ENCODE data around the gene LDAH. TPM values are rescaled to one million over a fixed set of nuclear protein-coding genes. Genes with fewer than 3 reads are reported as not detected.

The LDAH gene
- total RNA-seq, 2 experiments from 2014 or later = 26.2 to 29.3 TPM

GRCh38 chr2:20663196-20664070 lies 159.5 kb downstream of the LDAH start:
- Mint-ChIP-seq H3K9me3 (no peaks in the 10 kb centered on the region), H3K27ac (no peak overlapping the region), H3K27me3 (peaks cover 60% of the 10 kb centered on the region), H3K4me3 (no peak overlapping the region), H3K4me1 (ENCODE audit: low read depth) (peaks cover 11% of the 10 kb centered on the region), H3K36me3 (ENCODE audit: low read depth) (no peaks in the 10 kb centered on the region)
- TF ChIP-seq CTCF (IDR thresholded peaks at IDR 0.05) = no peak
- ATAC-seq (no peak), DNase-seq (no peak)
- intact Hi-C loops (cut with micrococcal nuclease) = no loop called here
- POLR2A ChIA-PET = no interaction called here
- CTCF ChIA-PET = interaction anchor here (0.7 to 6.6 kb wide), 4 partner anchors 12 to 306 kb away, joined by 3 to 186 read pairs (median 56); no protein-coding TSS in a partner anchor

DNA sequence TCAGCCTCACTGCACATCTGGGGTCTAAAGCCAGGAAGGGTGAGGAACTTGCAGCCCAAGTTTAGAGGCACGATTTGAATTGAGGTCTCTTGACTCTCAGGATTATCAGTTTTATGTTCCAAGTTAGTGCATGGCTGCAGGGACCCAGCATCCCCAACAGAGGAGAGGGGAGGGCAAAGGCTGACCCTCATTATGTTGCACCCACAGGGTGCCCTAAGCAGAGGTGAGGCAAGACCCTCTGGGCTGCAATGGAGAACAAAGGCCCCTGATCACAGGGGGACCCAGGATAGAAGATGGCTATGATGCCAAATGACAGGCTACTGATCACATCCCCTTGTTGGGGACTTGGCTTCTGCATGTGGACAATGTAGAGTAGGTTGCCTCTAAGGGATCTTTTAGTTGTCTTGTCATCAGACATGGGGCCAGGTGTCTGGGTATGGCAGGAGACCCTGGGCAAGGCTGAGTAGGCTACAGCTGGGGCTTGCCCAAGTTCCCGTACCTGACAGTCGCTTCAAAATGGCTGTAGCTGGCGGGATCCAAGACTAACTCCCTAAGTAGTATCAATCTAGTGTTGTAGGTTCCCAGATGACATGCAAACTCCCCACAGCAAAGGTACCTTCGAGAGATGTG lies 160.5 kb downstream of the LDAH start:
- POLR2A ChIA-PET = interaction anchor here (1.0 kb wide), 1 partner anchor 10 kb away, joined by 3 read pairs; no protein-coding TSS in a partner anchor
- Mint-ChIP-seq H3K27me3 (peaks cover 52% of the 10 kb centered on the region), H3K27ac (no peak overlapping the region), H3K36me3 (ENCODE audit: low read depth) (no peaks in the 10 kb centered on the region), H3K4me3 (no peak overlapping the region), H3K4me1 (ENCODE audit: low read depth) (peaks cover 11% of the 10 kb centered on the region), H3K9me3 (no peaks in the 10 kb centered on the region)
- TF ChIP-seq CTCF (IDR thresholded peaks at IDR 0.05) = no peak
- DNase-seq (no peak), ATAC-seq (no peak)
- CTCF ChIA-PET = interaction anchor here (0.7 to 6.6 kb wide), 25 partner anchors 11 to 322 kb away, joined by 3 to 186 read pairs (median 5); partner anchors contain the start of gene HS1BP3
- intact Hi-C loops (cut with micrococcal nuclease) = no loop called here

- no peak overlapping the region for H3K27ac Mint-ChIP-seq
- H3K9me3 Mint-ChIP-seq = no peaks in the 10 kb centered on the region
- CTCF ChIA-PET = interaction anchor here (0.6 to 6.6 kb wide), 49 partner anchors 10 to 456 kb away, joined by 3 to 186 read pairs (median 4); partner anchors contain the start of genes HS1BP3, LDAH and RHOB
- peaks cover 11% of the 10 kb centered on the region for H3K4me1 Mint-ChIP-seq (ENCODE audit: low read depth)
- peaks cover 50% of the 10 kb centered on the region for H3K27me3 Mint-ChIP-seq
- ATAC-seq = peak; percentile 86
- H3K4me3 Mint-ChIP-seq = no peak overlapping the region
- intact Hi-C loops (cut with micrococcal nuclease) = loop anchor here (1.0 kb wide), 1 partner anchor 302 kb away; no protein-coding TSS in a partner anchor
- peak; percentile 72 for DNase-seq
- peak; percentile 93 for TF ChIP-seq CTCF (IDR thresholded peaks at IDR 0.05)
- POLR2A ChIA-PET = interaction anchor here (0.9 to 1.0 kb wide), 3 partner anchors 10 to 160 kb away, joined by 3 to 4 read pairs (median 3); partner anchors contain the start of gene HS1BP3
- H3K36me3 Mint-ChIP-seq (ENCODE audit: low read depth) = no peaks in the 10 kb centered on the region
Observed at GRCh38 chr2:20661421-20662307, 161.2 kb downstream of the LDAH start.

- H3K36me3 Mint-ChIP-seq (ENCODE audit: low read depth) = no peaks in the 10 kb centered on the region
- POLR2A ChIA-PET = interaction anchor here (0.9 to 1.0 kb wide), 3 partner anchors 10 to 161 kb away, joined by 3 to 4 read pairs (median 3); partner anchors contain the start of gene HS1BP3
- ATAC-seq (no peak), DNase-seq (no peak)
- intact Hi-C loops (cut with micrococcal nuclease) = loop anchor here (1.0 kb wide), 1 partner anchor 303 kb away; no protein-coding TSS in a partner anchor
- H3K4me1 Mint-ChIP-seq (ENCODE audit: low read depth) = peaks cover 6% of the 10 kb centered on the region
- no peak for TF ChIP-seq CTCF (IDR thresholded peaks at IDR 0.05)
- H3K27me3 Mint-ChIP-seq = peaks cover 46% of the 10 kb centered on the region
- no peak overlapping the region for H3K4me3 Mint-ChIP-seq
- no peak overlapping the region for H3K27ac Mint-ChIP-seq
- no peaks in the 10 kb centered on the region for H3K9me3 Mint-ChIP-seq
- CTCF ChIA-PET = interaction anchor here (0.6 to 6.6 kb wide), 37 partner anchors 9 to 457 kb away, joined by 3 to 186 read pairs (median 5); partner anchors contain the start of genes HS1BP3, LDAH and RHOB
Observed at GRCh38 chr2:20660506-20661420, 162.1 kb downstream of the LDAH start.

All from activated CD8-positive, alpha-beta T cell treated with anti-CD3 and anti-CD28 coated beads for 36 hours (primary cell).